GM21737 (cell line): ENCODE data around the gene EGFR.

Source experiments
- ATAC-seq: cut with Tn5 transposase; IDR thresholded peaks from one replicate; pipeline ENCODE4 v1.9.1; 2021; ENCODE audit warnings: mild to moderate bottlenecking, moderate library complexity; ENCODE audit not compliant: unreplicated experiment

The EGFR gene

DNA sequence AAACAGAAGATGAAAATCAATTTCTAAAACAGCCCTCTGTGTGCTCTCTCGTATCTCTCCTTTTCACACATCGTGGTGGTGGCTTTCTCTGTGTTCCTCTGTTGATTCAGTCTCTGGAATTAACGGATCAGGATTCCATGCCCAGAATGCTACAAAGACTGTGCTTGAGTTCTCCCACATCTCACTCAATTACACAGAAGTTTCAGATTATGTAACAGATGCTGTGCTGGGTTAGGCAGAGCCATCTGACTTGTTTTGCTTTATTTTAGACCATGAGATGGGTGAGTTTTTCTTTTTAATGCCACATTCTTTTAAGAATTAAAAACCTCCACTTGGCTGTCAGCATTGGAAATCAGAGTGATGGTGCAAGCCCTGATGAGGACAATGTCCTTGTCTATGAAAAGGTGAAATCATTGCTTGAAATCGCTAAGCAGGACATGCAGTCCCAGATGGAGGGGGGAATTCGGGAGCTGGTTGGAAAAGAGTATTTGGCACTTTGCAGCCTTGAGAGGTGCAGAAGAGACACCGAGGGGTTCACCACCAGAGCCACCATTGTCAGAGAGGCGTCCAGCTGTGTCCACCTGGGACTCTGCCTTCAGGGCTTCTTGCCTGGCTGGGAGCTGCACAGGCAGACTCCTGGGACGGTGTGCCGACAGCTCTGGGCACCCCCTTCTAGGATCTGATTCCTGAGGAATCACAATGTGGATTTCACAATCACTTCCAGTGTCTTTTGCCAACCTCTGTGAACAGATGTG lies 80.4 kb downstream of the EGFR start:
- ATAC-seq, result no peak

DNA sequence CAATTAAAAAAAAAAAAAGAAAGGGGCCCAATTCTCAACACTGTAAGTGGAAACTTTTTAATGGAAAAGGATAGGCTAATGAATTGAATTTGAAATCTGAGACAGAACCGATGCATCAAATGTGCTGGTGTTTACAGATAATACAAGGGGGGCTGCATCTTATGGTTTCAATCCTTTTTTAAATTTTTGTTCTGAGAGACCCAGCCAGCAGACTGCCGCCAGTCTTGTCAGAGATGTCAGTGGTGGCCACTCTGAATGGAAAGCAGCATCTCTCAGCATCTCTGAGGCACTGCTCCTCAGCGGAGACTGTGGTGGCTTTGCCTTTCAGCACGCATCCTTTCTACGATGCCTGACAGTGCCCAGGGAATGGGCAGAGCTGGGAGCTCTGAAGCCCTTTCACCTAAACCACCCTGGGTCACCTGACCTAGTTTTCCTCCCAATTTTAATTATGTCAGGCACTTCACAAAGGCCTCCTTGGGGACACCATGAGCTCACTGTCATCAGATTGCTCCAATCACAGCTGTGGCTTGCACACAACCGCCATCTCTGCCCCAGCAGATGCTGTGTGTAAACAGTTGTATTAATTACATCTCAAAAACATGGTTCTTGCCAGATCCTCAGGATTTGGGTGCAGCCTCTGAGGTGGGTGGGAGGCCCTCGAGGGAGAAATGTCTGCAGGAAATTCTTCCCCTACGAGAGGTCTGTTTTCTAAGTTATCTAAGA lies 81.2 kb downstream of the EGFR start:
- no peak for ATAC-seq

DNA sequence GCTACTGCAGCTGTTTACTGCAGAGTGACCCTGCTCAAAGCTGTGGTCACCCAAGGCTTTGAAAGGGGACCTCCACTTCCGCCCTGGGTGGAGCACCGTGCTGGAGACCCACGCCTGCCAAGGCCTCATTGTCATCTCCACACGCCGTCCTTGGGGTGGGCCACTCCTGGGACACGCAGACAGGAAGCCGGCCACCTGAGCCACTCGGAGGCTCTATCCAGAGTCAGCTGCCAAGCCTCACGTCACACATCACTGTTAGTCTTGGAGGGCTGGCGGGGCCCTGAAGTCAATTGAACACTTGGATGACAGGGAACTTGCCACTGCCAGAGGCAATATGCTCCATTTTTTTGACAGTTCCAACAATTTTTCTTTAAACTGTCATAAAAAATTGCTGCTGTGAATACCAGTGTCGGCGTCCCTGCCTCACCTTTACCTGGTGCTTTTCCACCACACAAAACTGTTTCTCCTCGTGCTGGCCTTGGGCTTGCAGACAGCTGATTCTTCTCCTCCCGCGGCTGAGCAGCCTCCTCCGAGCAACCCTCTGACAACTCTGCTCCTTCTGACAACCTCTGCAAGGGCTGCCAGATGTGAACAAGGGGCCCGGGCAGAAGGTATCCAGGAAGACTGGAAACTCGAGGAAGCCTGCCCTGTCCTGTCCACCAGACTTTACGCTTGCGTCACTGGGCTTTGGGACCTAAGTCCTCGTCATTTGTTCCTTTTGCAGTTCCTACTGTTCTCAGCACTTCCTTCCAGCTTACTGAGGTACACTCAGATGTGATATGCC lies 81.9 kb downstream of the EGFR start:
- ATAC-seq, result no peak

DNA sequence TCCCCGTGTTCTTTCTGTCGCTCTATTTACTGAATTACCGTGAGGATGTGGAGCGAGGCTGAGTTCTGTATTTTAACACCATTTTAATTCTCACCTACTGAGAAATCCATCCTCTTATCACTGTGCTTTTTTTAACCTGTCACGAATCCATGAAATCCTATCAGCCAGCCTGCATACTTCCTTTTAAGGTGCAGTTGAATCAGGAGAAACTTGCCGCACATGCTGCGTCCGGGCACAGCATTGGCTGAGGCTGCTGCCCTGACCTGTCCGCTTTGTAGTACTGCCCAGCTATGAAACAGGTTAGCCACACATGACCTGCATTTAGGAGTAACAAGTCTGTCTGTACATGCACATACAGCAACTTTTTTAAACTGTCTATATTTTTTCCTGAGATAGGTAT lies 82.5 kb downstream of the EGFR start:
- no peak for ATAC-seq

DNA sequence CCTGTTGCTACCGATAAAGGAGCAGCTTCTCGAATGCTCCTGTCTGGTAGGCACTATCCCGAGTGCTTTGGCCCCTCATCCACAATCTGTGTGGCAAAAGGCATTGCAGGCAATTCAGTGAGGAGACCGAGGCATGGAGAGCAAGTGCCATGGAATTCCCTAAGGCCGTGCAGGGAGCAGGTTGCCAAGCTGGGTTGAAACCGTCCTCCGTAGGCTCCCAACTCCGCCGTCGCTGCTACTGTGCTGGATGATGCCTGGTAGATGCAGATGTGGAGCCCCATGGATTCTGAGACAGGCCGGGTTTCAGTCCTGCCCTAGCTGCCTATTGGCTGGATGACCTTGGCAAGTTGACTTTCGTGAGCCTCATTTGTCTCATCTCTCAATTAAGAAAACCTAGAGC lies 85.3 kb downstream of the EGFR start:
- no peak for ATAC-seq

DNA sequence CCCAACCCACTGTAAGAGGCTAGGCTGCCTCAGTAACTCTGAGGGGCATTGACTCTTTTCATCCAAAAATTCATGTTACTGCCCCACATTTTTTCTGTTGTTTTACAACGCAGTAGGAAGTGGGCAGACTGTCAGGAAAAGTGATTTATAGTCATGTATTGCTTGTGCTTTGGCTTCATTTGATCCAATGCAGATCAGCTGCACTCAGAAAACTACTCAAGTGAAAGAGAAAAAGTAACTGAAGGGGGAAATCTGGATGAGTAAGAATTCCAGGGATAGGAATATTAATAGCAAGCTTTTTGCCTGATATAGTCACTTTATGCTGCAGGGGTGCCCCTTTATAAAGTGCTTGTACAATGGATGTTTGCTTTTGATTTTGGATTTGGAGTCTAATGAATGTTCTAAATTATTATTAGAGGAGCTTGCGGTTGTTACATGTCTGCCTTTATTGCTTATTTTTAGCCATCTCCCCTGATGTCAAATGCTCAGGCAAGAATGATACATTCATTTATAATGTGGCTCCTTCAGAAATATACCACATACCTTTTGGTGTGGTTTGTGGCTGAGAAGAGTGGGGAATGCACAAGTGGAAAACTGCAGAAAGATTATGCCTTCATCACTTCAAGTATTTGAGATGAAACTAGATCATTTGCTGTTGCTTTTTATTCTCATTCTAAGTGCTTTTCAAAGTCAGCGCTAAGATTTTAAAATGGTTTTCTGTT lies 86.1 kb downstream of the EGFR start:
- no peak for ATAC-seq

DNA sequence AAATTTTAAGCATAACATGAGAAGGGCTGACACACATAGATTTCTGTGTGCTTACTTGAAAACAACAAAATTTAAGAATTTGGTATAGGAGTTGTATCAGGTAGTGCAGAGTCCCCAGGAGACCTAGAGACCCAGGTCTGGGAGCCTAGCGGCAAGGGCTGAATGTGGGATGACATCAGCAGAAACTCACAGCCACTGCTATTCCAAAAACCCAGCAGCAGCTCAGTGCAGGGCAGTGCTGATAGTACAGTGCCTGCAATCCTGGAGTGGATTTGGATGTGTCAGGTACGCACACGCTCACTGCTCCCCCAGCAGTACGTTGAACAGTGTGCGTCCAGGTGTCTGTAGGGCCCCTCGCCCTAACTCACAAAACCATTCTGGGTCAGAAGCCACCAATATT lies 87.1 kb downstream of the EGFR start:
- ATAC-seq, result no peak

DNA sequence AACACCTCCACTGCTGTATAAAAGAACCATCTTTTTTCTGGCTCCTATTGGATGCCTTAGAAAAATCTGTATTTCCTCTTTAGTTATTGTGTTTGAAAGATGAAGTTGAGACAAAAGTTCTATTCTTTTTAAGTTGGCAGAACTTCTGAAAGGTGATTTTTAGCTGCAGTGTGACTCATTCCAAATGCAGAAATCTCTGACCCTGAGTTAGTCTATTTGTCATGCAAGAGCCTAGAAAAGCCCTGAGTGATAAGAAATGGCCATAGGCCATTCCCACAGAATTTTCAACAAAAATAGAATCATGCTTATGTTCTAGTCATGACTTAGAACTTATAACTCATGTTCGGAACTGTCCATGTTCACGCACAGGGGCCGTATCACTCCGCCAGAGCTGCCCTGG lies 89.1 kb downstream of the EGFR start:
- ATAC-seq, result no peak

DNA sequence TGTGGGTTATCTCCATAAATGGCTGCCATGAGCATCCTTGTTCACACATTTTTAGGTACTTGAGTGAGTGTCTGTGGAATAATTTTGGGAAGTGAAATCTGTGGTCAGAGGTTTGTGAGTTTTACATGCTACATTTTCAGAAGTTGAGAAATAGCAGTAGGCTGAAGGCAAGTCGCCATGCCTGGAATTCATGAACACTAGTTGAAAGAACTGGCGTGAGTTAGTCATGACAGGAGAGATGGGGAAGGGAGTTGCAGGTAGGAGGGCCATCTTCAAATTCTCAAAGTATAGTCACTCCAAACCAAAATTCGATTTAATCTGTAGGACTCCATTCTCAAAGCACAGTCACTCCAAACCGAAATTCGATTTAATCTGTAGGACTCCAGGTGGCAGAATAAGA lies 89.6 kb downstream of the EGFR start:
- ATAC-seq, result no peak

DNA sequence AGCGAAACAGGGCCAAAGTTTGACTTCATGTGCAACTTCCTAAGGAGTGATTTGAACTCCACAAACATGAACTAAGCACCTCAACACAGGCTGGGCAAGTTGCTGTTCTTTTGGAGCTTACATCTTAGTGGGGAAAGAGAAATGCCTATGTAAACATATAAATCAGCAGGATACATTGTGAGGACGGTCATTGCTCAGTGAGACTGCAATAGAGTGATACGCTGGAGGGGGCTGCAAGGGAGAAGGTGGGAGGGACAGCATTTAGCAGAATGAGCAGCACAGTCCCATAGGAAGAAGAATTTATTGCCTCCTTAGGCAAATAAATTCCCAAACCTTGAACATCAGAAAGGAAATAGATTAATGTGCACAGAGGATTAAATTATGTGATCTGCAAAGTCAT lies 90.0 kb downstream of the EGFR start:
- ATAC-seq, result no peak

DNA sequence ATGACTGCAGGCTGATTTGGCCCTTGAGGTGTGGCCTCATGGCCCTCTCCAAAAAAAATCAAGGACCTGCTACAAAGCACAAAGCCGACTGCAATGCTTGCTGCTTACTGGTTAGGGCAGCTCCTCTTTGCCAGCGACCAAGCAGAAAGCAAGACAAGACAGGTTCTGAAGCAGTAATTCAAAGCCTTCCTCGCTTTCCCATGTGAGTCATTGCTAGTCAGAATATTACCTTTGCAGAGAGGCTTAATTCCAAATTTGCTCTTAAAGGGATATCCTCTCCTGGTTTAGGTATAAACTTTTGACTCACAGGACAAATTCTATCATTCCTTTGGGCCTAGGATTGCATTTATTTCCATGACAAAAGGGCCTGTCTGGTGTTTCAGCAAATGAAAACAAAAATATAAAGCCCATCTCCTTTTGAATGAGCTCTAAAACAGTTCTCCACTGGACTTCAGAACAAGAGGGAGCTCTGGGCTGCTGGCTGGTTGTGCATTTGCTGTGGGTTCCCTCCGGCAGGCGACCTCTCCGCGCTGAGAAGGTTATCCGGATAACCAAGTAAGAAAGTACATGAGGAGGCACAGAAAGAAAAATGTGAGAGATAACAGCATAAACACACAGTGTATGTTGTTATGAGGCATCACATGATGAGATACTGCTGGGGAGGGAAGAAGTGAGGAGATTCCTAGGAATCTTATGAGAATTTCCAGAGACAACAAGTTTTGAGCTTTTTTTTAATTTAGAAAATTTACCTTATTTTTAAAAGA lies 90.8 kb downstream of the EGFR start:
- ATAC-seq, result no peak

DNA sequence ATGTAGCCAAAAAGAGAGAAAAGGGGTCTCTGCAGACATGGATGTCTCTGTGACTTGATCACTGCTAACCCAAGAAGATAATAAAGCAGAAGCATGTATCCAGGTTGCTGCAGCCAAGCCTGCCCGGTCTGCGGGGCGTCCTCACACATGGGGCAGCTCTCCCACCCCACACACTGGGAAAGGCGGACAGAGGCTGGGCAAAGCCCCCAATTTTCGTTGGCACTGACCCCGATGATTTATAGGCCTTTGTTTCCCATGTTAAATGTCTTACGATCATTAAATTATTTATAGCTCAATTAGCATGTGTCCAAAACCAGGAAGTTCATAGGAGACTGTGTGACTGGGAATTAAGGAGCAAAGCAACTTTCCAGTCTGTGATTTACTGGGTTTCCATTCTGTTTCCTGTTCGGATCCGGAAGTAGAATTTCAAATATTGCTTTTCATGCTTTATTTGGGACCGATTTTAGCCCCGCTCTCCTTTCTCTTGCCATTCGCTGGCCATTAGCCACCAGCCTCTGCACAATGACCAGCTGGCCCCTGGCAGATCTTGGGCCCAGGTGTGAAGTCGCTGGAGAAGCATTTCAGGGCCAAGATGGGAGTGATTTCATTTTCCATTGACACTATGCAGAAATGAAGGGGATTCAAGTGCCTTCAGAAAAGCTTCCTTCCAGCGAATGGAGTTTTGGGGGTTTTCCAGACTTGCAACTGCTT lies 91.6 kb downstream of the EGFR start:
- no peak for ATAC-seq

DNA sequence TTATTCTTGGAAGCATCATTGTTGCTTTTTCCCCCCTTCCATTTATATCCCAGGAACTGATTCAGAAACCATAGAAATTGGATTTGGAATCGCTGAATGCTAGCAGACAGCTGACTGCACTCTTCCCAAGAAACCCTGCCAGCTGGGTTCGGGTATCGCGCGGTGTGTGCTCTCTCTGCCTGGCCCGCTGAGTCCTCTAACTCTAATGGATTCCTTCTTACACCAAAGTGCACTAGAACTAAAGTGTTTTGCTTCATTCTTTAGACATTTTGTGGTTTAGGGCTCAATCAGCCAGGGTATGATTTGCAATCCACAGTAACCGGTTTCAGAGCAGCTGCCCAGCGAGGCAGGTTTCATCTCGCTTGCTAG lies 92.2 kb downstream of the EGFR start:
- ATAC-seq, result no peak

DNA sequence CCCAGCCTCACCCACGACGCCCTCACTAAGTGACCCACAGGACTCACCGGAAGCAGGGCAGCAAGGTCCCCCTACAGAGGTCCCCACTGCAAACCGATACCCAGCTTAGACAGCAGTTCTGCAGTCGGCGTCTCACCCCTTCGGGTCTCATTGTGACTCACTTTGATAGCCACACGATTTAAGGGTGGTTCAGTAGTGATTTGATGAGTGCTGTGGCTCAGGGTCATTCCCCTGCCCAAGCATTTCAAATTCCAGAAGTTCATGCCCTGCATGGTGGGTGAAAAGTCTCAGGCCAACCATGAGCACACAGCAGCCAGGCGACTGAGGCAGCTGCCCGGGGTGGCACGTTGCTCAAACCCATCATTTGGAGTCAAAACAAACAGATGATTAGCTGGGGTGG lies 93.2 kb downstream of the EGFR start:
- ATAC-seq, result no peak

DNA sequence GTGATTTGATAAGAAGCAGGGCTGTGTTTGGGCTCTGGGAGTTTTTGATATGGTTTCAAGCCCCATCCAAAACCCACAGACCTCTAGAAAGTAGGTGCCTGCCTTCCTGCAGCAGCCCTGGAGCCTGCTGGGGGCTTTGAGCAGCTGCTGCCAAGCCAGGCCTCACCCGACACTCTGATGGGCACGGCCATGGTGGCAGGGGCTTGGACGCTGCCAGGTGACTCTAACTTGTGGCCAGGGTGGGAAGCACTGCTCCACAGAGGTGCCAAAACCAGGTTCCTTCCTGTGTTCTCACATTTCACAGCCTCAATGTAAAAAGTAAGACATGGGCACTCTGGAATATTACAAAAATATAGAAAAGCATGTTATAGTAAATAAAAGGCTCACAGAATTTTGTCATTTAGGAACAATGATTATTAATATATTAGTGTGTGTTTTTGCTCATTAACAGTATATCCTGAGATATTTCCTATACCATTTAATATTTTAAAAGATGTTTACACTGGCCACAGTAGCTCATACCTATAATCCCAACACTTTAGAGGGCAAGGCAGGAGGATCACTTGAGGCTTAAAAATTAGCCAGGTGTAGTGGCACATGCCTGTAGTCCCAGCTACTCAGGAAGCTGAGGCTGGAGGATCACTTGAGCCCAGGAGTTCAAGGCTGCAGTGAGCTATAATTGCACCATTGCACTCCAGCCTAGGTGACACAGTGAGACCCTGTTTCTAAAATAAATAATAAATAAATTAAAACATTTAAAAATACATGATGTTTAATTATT lies 95.1 kb downstream of the EGFR start:
- no peak for ATAC-seq

DNA sequence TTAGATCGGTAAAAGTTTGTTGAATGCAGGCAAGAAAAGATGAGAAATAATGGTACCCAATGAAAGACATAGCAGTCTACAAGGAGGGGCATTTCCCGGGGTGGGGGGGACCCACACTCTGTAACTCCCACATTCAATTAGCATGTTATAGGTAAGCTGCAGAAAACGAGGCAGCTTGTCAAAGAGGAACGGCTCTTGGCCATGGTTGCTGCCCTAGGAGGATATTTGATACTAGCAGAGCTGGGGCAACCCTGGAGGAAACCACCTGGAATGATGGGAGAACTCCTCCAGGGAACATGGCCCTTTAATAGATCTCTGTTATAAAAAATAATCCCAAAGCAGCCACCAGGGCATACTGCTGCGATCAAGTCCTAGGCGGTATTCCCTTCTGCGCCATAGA lies 98.5 kb downstream of the EGFR start:
- no peak for ATAC-seq

DNA sequence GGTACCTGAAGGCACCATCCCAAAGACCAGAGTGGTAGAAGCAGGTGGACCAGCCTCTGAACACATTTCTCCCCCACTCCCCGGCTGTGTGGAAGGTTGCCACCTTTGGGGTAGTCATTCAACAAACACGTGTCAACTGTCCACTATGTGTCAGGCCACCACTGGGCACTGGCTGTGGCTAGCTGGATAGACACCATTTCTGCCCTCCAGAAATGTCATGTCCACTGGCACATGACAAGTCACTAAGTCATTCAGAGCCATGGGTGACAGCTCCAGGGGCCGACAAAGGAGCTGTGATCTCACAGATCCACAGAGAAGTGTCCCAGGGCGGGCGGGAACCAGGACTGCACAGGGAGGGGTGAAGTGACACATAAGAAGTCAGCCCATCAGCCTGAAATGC lies 99.6 kb downstream of the EGFR start:
- no peak for ATAC-seq

DNA sequence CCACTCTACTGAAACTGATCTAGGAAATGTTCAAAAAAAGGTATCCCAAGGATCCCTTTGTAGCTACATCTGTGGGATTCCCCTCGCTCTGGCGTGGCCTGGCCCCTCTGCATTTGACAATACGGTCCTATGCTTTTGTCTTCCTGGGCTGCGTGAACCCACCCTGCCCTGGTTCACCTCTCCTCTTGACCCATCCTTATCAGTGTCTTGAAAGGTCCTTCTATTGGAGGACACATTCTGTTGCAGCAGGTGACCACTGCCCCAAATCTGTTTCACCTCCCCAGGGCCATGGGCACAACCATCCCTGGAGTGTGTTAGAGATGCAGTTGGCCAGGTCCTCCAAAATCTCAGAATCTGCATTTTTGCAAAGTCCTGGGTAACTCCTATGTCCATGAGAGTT lies 100.8 kb downstream of the EGFR start:
- no peak for ATAC-seq

DNA sequence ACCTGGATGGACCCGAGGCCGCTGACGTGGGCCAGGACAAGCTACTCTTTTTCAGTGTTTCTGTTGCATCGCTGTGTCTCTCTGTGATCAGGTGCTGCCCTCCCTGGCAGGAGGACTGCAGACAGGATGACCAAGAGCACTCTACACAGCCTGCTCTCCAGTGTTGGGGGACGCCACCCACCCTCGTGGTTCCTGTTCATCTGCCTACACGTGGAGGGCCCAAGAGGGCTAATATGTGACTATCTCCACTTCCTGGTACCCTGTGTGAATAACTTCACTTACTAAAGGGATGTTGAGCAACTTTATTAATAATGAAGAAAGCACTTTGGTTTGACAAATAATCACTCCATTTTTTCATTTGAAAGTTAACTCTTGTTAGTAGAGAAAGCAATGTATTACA lies 101.3 kb downstream of the EGFR start:
- no peak for ATAC-seq
